ENCODE data around the gene SERPINA4.
"Not testable (repeated sequence)": the region's sequence is repeated elsewhere in the genome, so short reads cannot be mapped to it uniquely, and the experiment has no call there.

SERPINA4 gene

GRCh38 chr14:94570002-94570400 is 8.8 kb downstream of the SERPINA4 start:
- DNase-seq: no peak

GRCh38 chr14:94570440-94570839 is 9.2 kb downstream of the SERPINA4 start:
- DNase-seq: no peak

GRCh38 chr14:94571395-94571794 is 10.2 kb downstream of the SERPINA4 start:
- DNase-seq: no peak

GRCh38 chr14:94571950-94572349 is 10.7 kb downstream of the SERPINA4 start:
- DNase-seq: no peak

- no peak for DNase-seq
Observed at GRCh38 chr14:94572637-94573303, 11.5 kb downstream of the SERPINA4 start.

- no peak for DNase-seq
Observed at GRCh38 chr14:94573475-94574277, 12.4 kb downstream of the SERPINA4 start.

GRCh38 chr14:94574336-94574735 is 13.1 kb downstream of the SERPINA4 start:
- no peak for DNase-seq

- no peak for DNase-seq
Observed at GRCh38 chr14:94575730-94576585, 14.7 kb downstream of the SERPINA4 start.

GRCh38 chr14:94577472-94577871 is 16.2 kb downstream of the SERPINA4 start:
- DNase-seq: not testable (repeated sequence)

GRCh38 chr14:94578712-94579111 is 17.5 kb downstream of the SERPINA4 start:
- DNase-seq: no peak

GRCh38 chr14:94581127-94581999 is 20.1 kb downstream of the SERPINA4 start, which contains the start of gene SERPINA5:
Gene SERPINA5, plus strand, starts transcription at chr14:94581426. Its CDS starts 5,937 bp downstream, at chr14:94587363.
- DNase-seq: no peak

- DNase-seq: no peak
Observed at GRCh38 chr14:94582199-94582750, 21.0 kb downstream of the SERPINA4 start.

- no peak for DNase-seq
Observed at GRCh38 chr14:94582851-94583250, 21.6 kb downstream of the SERPINA4 start.

GRCh38 chr14:94583557-94583956 is 22.3 kb downstream of the SERPINA4 start:
- no peak for DNase-seq

- no peak for DNase-seq
Observed at GRCh38 chr14:94584591-94585280, 23.5 kb downstream of the SERPINA4 start.

GRCh38 chr14:94586635-94587034 is 25.4 kb downstream of the SERPINA4 start:
- DNase-seq: no peak

- DNase-seq: no peak
Observed at GRCh38 chr14:94588311-94588710, 27.1 kb downstream of the SERPINA4 start.

- DNase-seq: no peak
Observed at GRCh38 chr14:94591073-94591472, 29.8 kb downstream of the SERPINA4 start.

- no peak for DNase-seq
Observed at GRCh38 chr14:94591871-94592270, 30.6 kb downstream of the SERPINA4 start.

- no peak for DNase-seq
Observed at GRCh38 chr14:94592457-94592856, 31.2 kb downstream of the SERPINA4 start.

GRCh38 chr14:94593376-94593748 is 32.1 kb downstream of the SERPINA4 start:
- DNase-seq: no peak

Measured in NCI-H1436 (cell line).